Gastroesophageal sphincter (tissue), 3 donors: Measurements from ENCODE around the gene KMT2D.

ENCODE experiments used
- CTCF ChIP-seq, 4 experiments: fragments of 200-600 bp in 2 of 4; fragments of 450-650 bp in 2 of 4; sonication (generic) in 1 of 4; IDR thresholded peaks; one replicate each; pipeline ENCODE4 v1.5.1; 2017 to 2019; ENCODE audit warnings: antibody characterized with exemption in 4 of 4, mild to moderate bottlenecking in 2 of 4, moderate library complexity in 2 of 4
- EP300 ChIP-seq: sonication (generic); formaldehyde crosslinking; IDR thresholded peaks from one replicate; pipeline ENCODE4 v1.6.1; 2017; ENCODE audit warnings: antibody characterized with exemption, mild to moderate bottlenecking
- POLR2A ChIP-seq, 2 donors: fragments of 450-650 bp; IDR thresholded peaks; one replicate each; pipeline ENCODE4 v1.6.1; 2017; ENCODE audit warnings: antibody characterized with exemption in 2 of 2, mild to moderate bottlenecking in 2 of 2, moderate library complexity in 1 of 2

- TF ChIP-seq EP300 (no peak), CTCF (IDR thresholded peaks at IDR 0.05) (no peak), POLR2A (IDR thresholded peaks at IDR 0.05) (no peak)
Observed at GRCh38 chr12:49059299-49060171, 1.1 kb downstream of the KMT2D start.
